ENCODE data around the gene EXOC6B.

Gene EXOC6B

GRCh38 chr2:72828840-72829507 lies 3.1 kb upstream of the EXOC6B start:
- no peak for DNase-seq (ENCODE audit: low read depth in 2 of 2)

- no peak for DNase-seq (ENCODE audit: low read depth in 2 of 2)
These were observed 2.3 kb upstream of the EXOC6B start for GRCh38 chr2:72827966-72828646.

- no peak for DNase-seq (ENCODE audit: low read depth in 2 of 2)
These were observed 1.7 kb upstream of the EXOC6B start for GRCh38 chr2:72827487-72827886.

- DNase-seq (ENCODE audit: low read depth in 2 of 2): no peak
These were observed 284 bp upstream of the EXOC6B start for GRCh38 chr2:72826156-72826477.

GRCh38 chr2:72824224-72824842 lies 1.5 kb downstream of the EXOC6B start:
- no peak for DNase-seq (ENCODE audit: low read depth in 2 of 2)

GRCh38 chr2:72822794-72823193 lies 3.0 kb downstream of the EXOC6B start:
- no peak for DNase-seq (ENCODE audit: low read depth in 2 of 2)

DNA sequence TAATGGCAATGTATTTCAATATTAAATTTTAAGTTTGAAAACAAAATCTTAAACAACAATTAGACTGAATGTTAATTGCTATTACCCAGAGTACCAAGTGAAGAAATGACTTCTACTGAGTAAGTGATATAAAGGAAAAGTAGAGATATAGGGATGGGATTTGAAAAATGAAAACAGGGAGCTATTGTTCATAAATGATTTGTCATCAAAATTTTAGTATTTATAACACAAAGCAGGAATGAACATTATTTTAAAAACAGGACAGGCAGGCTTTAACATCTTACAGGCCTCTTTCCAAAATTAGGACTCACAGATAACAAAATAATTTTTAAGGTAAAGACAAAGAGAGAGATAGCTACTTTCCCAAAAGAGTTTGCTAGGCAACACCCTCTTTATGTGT lies 3.9 kb downstream of the EXOC6B start:
- DNase-seq (ENCODE audit: low read depth in 2 of 2): no peak

DNA sequence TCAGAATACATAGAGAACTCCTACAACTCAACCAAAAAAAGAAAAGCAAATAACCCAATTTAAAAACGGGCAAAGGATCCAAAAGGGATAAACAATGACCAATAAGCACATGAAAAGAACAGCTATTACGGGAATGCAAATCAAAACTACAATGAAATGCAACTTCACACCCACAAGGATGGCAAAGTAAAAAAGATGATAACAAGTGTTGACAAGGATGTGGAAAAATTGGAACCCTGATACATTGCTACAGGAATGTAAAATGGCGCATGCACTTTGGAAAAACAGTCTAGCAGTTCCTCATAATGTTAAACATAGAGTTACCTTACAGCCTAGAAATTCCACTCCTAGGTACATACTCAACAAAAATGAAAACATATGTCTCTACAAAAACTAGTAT lies 4.7 kb downstream of the EXOC6B start:
- no peak for DNase-seq (ENCODE audit: low read depth in 2 of 2)

- DNase-seq (ENCODE audit: low read depth in 2 of 2): no peak
These were observed 6.3 kb downstream of the EXOC6B start for GRCh38 chr2:72819501-72819900.

GRCh38 chr2:72815655-72816278 lies 10.1 kb downstream of the EXOC6B start:
- DNase-seq (ENCODE audit: low read depth in 2 of 2): no peak

DNA sequence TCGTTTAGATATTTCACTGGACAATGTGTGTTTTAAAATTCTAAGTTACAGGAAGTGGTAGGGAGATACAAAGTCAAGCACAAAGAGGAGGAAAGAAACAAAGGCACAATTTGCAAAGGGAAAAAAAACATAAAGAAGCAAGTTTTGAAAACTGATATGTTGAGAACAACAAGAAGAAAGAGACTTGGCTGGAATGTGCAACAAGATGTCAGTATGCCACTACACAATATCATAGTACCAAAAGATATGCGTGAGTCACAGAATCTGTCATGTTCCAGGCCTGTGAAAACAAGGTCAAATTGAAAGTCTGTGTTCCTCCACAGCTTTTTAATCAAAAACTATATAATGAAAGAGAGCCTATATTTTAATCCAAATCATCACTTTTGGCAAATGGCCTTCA lies 12.0 kb downstream of the EXOC6B start:
- no peak for DNase-seq (ENCODE audit: low read depth in 2 of 2)

DNA sequence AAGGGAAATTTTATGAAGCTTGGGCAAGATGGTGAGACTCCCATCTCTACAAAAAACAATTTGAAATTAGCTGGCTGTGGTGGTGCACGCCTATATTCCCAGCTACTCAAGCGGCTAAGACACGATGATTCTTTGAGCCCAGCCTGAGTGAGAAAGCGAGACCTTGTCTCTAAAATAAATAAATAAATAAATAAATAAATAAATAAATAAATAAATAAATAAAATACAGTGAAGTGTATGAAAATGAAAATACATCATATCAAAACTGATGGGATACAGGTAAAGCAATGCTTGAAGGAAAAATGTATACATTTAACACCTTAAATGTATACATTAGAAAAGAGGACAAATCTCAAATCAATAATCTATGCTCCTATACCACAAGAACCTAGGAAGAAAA lies 15.7 kb downstream of the EXOC6B start:
- DNase-seq (ENCODE audit: low read depth in 2 of 2): no peak

GRCh38 chr2:72809095-72809494 lies 16.7 kb downstream of the EXOC6B start:
- DNase-seq (ENCODE audit: low read depth in 2 of 2): no peak

- DNase-seq (ENCODE audit: low read depth in 2 of 2): no peak
These were observed 19.4 kb downstream of the EXOC6B start for GRCh38 chr2:72806280-72806945.

DNA sequence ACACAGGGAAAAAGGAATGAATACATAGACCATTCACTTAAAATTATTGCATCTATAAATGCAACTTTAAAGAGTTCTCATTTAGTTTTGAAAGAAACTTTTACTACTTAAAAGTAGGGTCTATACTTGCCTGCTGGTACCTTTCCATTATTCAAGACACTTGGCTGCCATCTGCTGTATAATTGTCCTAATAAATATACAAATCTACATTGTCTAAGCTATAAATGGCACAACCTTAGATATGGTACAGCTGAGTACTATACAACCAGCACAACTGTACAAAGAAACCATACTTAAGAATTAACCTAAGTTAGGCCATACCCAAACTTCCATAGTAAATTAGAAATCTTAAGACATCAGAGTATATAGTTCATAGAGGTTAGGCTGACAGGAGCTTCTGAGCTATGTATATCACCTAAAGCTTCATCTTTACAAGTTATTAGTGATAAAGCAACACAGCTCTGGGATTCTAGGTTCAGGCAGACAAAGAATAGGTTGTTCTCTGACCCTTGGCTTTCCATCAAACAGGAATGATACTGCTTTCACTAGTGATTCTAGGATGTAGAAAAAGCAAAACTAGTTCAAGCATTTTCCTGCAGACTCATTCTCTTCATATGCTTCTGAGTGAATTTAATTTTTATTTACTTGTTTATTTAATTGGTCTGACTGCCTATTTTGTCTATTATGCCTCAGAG lies 22.1 kb downstream of the EXOC6B start:
- DNase-seq (ENCODE audit: low read depth in 2 of 2): no peak

DNA sequence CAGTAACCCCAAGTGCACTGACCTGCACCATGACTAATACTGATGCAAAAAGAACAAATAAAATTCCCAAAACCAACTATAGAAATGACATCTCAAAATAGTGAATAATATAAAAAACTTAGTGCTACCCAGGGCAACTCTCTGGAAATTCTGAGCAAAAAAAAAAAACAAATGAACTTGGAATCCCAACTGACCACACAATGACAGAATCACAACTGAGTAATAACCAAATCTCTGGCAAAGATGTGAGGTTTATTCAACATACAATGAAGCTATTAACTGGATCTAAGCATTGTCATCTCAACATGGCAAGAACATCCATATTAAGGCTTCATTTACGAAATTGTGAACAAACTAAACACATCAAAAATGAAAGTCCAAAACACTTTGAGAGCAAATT lies 22.7 kb downstream of the EXOC6B start:
- no peak for DNase-seq (ENCODE audit: low read depth in 2 of 2)

GRCh38 chr2:72800492-72800891 lies 25.3 kb downstream of the EXOC6B start:
- DNase-seq (ENCODE audit: low read depth in 2 of 2): no peak

DNA sequence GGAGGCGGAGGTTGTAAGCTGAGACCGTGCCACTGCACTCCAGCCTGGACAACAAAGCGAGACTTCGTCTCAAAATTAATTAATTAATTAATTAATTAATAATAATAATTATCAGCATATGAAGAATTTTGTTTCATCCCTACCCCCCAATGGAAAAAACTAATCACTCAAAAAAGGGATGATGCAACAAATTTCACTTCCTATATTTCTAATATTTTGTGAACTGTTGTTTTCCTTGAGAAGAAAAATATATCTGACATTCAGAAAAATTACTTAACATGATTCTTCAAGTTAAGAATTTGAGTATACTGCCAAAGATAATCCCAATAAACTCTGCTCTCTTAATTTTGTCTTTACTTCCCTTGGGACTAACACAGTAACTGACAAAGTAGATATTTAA lies 28.1 kb downstream of the EXOC6B start:
- DNase-seq (ENCODE audit: low read depth in 2 of 2): no peak

- DNase-seq (ENCODE audit: low read depth in 2 of 2): no peak
These were observed 29.1 kb downstream of the EXOC6B start for GRCh38 chr2:72796766-72797165.

- DNase-seq (ENCODE audit: low read depth in 2 of 2): no peak
These were observed 31.3 kb downstream of the EXOC6B start for GRCh38 chr2:72794572-72794971.

GRCh38 chr2:72793798-72794440 lies 31.9 kb downstream of the EXOC6B start:
- no peak for DNase-seq (ENCODE audit: low read depth in 2 of 2)
